ENCODE data around the gene NUDT22.

The NUDT22 gene

DNA sequence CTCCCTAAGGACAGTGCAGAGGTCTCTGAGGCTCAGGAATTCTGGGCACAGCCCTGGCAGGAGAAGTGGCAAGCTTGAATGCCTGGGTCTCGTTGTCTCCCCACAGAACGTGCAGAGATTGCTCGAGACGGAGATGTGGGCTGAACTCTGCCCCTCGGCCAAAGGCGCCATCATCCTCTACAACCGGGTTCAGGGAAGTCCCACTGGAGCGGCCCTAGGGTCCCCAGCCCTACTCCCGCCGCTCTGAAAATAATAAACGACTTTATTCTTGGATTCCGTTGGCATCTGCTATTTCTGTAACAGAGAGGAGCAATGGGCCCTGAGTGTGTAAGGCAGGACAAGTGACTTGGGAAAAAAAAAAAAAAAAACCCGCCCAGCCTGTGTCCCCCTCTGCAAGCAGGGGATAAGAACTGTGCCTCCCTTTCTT lies 3.7 kb downstream of the NUDT22 start:
- no peak for DNase-seq

DNA sequence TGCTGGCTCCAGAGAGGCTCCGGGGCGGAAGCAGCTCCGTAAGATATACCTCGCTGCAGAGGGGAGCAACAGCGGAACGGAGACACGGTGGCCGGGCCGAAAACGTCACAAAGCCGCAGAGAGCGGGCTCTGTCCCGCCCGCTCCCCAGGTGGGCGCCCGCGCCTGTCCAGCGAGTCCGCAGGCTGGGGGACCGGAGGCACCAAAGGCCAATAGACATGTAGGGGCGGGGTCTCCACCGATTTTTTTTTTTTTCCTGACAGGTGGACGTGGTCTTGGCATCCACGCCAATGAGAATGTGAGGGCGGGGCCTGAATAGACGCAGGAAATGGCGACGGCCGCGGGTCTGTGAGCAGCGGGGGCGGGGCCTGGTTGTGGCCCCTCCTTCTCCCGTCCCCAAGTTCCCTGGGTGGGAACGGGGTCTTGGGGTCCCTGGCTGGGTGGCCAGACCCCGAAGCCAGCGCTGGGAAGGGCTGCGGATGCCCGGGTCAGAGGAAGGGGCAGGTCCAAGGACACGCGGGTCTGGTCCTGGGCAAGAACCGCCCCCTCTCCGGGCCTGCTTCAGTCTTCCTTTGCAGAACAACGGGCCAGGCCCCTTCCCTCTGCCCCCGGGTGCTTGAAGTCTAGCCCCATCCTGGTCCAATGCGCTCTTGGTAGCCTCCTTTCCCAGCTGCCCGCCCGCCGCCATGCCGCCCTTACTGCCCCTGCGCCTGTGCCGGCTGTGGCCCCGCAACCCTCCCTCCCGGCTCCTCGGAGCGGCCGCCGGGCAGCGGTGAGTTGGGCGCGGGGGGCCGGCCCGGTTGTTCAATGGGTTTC lies 4.3 kb downstream of the NUDT22 start, which contains the start of gene DNAJC4:
Gene DNAJC4 (plus strand): TSS at position 378 of the 814 bp plus-strand sequence. CDS start 307 bp downstream, at position 685.
- DNase-seq: peak; percentile 78 to 87 (median 82)

DNA sequence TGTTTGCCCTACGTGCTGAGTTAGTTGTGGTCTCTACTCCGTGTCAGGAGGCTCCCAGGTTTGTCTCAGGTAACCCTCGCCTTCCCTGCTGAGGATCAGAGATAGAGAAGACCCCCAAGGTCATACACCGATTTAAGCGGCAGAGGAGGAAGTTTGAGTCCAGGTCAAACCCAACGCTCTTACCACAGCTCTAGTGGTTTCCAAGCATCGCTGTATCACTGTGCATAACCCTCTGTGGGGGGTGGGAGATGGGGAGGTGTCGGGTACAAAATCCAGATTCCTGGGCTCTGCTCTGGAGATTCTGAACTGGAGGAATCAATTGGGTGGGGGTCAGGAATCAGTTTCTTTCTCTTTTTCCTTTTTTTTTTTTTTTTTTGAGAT lies 4.9 kb downstream of the NUDT22 start:
- peak in 1 of 6 experiments; percentile 51 for DNase-seq

DNA sequence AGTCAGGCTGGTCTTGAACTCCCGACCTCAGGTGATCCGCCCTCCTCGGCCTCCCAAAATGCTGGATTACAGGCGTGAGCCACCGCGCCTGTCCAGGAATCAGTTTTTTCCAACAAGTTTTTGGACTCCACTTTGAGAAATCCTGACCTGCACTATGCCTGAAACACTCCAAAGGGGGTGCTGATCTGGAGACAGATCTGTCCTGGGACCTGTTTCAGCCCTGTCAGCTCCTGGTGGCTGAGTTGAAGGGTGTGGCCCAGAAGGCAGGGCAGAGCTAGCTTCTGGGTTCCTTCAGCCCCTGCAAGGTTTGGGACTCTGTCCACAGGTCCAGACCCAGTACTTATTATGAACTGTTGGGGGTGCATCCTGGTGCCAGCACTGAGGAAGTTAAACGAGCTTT lies 5.5 kb downstream of the NUDT22 start:
- DNase-seq: no peak

DNA sequence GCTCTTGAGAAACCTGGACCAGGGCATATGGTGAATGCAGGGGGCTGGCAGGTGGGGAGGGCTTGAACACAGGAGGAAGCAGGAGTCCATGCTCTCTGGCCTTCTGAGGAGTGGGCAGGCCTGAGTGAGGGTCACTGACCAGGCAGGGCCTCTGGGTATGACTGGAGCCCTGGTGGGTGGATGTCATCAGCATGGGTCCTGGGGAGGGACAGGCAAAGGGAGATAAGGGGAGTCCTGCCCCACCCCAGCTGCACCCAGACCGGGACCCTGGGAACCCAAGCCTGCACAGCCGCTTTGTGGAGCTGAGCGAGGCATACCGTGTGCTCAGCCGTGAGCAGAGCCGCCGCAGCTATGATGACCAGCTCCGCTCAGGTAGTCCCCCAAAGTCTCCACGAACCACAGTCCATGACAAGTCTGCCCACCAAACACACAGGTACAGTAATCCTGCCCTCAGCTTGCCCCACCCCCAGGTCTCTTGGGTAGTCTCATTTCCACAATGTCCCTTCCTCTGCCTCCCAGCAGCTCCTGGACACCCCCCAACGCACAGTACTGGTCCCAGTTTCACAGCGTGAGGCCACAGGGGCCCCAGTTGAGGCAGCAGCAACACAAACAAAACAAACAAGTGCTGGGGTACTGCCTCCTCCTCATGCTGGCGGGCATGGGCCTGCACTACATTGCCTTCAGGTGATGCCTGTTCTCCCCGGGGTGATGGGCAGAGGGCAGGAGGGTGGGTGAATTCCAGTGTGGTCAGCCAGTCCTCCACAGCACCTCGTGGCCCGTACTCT lies 6.3 kb downstream of the NUDT22 start:
- no peak for DNase-seq

DNA sequence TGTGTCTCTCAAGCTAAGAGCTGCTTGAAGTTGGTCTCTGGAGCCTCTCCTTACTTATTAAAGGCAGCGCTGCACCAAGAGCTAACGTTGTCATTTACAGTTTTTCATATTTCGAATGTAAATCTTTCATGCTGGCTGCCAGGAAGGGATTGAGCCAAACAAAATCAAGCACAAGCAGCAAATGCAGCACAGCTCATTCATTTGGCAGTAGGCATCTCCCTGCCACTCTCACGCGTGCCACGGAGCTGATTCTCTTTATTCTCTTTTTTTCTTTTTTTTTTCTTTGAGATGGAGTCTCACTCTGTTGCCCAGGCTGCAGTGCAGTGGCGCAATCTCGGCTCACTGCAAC lies 6.9 kb downstream of the NUDT22 start:
- DNase-seq: no peak

DNA sequence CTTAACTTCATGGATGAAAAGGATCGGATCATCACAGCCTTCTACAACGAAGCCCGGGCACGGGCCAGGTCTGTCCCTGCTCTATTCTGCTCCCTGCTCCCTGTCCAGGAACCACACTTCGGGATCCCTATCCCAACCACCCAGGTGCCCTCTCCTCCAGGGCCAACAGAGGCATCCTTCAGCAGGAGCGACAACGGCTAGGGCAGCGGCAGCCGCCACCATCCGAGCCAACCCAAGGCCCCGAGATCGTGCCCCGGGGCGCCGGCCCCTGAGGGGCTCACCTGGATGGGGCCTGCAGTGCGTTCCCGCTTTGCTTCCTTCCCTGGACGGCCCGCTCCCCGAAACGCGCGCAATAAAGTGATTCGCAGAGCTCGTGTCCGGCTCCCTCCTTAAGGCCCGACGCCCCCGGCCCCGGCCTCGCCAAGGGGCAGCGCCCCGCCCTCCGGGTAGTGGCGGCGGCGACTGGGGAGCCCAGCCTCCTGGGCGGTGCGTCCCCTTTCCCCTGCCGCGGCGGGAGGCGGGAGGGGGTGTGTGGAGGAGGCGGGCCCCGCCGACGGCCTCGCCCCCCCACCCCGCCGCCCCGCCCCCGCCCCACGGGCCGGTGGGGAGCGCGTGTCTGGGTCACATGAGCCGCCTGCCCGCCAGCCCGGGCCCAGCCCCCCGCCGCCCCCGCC lies 8.0 kb downstream of the NUDT22 start, which contains the start of gene VEGFB:
Gene VEGFB (plus strand): TSS at position 672 of the 674 bp plus-strand sequence. CDS start 250 bp downstream, outside the sequence.
- DNase-seq: peak; percentile 12 to 73 (median 61)

DNA sequence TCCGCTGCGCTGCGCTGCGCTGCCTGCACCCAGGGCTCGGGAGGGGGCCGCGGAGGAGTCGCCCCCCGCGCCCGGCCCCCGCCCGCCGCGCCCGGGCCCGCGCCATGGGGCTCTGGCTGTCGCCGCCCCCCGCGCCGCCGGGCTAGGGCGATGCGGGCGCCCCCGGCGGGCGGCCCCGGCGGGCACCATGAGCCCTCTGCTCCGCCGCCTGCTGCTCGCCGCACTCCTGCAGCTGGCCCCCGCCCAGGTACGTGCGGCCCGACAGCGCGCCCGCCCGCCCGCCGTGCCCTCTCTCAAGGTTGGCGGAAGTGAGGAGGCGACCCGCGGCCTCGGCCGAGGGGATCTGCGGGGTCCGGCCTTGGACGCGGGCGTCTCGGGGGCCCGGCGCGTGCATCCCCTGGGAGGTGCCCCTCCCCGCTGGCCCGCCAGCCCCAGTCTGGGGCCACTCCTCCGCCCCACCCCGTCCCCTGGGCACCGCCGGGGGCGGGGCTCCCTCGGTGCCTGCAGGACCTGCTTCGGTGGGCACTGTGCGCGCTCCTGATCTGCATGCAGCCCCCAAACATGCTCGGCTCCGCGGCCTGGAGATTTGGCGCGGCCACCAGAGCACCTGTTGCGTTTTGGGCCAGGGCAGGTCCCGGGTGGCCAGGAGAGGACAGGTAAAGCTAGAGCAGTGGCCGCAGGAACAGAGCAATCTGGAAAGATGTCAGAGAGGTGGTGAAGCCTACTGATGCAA lies 8.7 kb downstream of the NUDT22 start:
- peak; percentile 24 to 68 (median 60) for DNase-seq

DNA sequence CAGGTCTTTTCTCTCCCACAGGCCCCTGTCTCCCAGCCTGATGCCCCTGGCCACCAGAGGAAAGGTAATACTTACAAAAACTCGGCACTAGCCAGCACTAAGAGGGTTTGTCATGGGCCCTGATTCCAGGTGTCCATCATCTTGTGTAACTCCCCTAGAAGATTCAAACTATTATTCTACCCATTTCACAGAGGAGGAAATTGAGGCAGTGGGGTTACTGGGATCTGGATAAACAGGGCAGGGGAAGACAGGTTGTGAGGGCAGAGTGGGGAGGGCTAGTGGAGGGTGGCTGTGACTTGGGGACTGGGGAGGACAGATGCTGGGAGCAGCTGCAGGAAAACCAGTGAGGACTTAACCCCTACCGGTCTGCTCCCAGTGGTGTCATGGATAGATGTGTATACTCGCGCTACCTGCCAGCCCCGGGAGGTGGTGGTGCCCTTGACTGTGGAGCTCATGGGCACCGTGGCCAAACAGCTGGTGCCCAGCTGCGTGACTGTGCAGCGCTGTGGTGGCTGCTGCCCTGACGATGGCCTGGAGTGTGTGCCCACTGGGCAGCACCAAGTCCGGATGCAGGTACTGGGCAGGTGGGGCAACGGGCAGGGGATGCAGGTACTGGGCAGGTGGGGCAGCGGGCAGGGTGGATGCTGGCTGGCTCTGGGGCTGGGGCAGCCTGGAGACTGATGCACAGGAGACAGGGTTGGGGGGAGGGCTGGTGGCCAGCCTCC lies 9.5 kb downstream of the NUDT22 start:
- no peak for DNase-seq

DNA sequence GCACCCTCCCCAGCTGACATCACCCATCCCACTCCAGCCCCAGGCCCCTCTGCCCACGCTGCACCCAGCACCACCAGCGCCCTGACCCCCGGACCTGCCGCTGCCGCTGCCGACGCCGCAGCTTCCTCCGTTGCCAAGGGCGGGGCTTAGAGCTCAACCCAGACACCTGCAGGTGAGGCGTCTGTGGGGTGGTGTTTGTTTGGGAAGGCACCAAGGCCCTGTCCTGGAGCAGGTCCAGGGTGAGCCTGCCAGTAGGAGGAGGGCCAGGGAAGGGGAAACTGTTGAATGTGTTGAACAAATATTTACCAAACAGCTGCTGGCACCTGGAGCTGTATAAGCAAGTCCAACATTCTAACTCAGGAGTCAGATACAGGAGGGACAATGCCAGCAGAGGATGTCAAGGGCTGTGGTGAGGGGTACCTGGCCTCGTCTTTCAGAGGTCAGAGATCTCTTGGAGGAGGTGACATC lies 11.4 kb downstream of the NUDT22 start:
- no peak for DNase-seq

DNA sequence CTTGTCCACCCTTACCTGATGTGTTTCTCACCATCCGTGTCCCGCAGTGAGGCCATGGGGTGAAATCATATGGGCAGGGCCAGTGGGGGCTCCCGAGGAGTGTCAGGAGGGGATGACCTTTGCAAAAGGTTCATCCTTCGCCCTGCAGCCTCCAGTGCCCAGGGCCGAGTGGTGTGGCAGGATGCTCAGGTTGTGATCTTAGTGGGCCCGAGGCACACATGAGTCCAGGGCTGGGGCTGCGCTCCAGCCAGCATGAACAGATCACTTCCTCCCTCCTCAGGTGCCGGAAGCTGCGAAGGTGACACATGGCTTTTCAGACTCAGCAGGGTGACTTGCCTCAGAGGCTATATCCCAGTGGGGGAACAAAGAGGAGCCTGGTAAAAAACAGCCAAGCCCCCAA lies 12.0 kb downstream of the NUDT22 start:
- DNase-seq: no peak

DNA sequence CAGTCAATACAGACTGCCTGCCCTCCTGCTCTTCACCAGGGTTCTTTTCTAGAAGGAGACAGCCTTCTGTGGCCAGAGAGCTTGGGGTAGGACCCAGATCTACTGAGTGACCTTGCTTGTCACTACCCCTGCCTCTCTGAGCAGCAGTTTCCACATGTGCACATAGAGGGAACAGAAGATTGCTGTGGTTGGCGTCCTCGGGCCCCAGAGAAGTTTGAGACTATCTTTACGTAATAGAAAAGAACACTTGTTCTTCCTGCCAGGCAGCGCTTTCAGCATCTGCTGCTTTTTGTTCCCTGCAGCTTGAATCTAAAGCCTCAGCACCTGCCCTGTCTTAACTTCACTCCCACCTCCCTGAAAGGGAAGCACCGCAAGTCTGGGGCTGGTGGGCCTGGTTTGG lies 12.9 kb downstream of the NUDT22 start:
- no peak for DNase-seq

DNA sequence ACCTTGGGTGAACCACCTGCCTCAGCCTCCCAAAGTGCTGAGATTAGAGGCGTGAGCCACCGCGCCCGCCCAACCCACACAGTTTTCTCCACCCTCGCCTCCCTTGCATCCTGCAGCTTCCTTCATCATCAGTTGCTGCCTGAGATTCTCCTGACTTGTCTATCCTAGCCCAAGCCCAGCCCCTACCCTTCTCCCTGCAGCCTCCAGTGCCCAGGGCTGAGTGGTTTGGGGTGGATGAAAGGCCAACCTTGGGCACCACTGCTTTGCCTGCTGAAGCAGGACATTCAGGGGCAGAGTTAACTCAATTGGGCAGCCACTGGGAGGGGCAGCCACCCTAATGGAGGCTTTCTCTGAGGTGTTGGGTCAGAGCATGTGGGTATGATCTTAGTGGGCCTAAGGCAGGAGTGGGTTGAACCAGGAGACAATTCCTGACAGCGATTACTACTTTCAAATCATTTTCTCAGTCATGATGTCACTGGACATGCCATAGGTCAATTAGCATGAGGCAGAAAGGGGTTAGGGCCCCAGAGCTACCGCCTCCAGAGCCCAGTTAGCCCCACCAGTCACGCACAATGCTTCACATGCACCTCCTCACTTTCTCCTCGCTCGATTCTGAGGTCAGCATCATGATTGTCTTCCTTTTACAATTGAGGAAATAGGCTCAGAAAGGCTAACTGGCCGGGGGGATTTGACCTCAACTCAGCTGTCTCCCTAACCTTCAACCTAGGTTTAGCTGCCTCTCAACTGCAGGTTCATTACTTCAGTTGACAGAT lies 13.8 kb downstream of the NUDT22 start:
- DNase-seq: no peak

DNA sequence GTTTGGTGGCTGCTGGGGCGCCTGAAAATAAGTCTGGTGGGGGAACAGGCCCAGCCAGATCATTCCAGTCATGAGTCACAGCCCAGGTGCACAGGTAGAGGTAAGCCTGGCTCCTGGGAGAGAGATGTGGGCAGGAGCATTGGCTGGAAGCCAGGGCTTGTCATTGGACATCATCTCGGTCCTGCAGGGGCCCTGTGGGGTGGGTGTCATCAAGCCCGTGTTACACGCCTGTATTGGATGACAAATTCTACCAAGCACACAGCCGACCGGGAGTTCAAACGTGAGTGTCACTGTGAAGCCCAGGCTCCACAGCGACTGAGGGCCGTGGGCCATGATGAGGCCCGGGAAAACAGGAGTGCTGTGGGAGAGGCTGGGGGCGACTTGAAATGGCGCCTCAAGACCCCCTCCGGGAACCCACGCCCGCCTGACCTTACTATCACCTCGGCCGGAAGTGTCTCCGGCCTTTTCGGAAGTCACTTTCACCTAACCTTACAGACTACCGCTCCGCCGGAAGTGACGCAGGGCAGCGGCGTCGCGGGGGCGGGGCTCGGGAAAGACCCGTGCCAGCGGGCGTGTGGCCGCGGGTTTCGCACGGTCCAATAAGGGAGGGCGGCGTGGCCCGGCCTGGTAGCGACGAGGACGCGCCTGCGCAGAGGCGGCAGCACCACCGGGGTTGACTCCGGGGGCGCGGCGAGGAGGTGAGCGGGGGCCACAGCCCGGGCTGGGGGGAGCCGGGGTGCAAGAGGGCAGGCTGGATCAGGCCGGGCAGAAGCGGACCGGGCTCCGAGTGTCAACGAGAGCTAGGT lies 14.6 kb downstream of the NUDT22 start, which contains the start of gene FKBP2:
Gene FKBP2 (plus strand): TSS at position 661 of the 806 bp plus-strand sequence. CDS start 1,293 bp downstream, outside the sequence.
- peak; percentile 97 to 98 (median 97) for DNase-seq

DNA sequence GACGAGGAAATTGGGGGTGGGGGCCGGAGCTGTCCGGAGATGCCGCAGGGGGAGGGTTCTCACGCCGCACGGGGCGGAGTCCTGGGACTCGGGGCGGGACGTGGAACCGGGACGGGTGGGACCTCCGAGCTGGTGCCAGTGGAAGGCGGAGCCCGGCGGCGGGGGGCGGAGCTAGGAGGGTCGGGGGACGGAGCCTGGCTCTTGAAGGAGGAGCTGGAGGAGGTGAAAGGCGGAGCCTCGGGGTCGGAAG lies 15.1 kb downstream of the NUDT22 start:
- DNase-seq: peak; percentile 99 to 100 (median 99)

DNA sequence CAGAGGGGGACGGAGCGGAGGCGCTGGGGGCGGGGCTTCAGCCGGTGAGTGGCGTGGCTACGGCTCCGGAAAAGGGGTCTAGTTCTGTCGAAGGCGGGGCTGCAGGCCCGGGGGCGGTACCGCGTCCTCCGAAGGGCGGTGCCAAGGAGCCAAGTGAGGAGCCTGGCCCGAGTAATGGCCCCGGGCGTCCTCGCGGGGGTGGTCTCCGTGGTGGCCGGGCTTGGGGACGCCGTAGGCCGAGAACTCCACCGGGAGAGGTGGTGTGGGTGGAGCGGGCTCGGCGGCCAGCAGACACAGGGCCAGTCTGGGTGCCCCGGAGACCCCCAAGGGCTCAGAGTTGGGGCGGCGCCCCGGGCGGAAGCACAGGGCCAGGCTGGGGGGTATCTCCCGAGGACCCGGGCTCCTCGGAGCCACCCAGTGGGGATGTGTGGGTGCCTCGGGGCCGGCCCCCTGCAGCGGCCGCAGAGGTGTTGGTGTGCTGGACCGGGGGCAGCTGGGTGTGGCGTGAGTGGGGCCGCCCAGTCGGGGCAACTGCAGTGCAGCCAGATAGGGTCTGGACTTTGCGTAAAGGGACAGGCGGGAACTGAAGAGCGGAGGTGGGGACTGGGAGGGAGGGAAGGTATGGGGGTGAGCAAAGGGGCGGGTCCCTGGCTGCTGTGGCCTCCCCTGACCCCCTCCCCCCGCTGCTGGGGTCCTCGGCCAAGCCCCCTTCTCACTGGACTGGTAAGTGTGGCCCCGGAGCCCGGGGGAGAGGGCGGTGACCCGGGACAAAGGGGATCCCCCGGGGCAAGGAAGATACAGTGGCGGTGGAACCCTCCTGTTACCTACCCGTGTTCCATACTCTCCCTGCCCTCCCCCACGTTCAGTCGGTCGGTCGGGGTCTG lies 15.7 kb downstream of the NUDT22 start:
- peak in 2 of 6 experiments; percentile 12 to 40 for DNase-seq

DNA sequence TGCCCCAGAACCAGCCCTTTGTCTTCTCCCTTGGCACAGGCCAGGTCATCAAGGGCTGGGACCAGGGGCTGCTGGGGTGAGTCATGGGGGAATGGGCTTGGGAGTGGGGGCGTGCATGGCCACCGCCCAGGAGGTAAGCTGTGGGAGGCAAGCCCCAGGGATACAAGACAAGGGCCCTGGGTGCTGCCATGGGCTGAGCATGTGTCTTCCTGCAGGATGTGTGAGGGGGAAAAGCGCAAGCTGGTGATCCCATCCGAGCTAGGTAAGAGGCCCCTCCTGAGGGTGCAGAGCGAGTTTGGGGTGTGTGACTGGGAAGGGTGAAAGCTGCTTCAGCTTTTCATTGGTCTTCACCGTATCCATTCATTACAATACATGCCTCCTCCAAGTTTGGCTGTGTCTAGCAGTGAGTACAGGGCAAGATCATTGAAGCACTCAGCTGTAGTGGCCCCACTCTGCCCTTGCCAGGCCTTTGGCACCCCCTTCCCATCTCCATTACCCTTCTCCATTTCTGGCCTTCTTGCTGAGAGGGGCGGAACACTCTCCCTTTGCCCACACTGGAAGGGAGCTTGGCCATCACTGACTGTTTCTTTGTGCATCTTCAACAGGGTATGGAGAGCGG lies 17.3 kb downstream of the NUDT22 start:
- no peak for DNase-seq

DNA sequence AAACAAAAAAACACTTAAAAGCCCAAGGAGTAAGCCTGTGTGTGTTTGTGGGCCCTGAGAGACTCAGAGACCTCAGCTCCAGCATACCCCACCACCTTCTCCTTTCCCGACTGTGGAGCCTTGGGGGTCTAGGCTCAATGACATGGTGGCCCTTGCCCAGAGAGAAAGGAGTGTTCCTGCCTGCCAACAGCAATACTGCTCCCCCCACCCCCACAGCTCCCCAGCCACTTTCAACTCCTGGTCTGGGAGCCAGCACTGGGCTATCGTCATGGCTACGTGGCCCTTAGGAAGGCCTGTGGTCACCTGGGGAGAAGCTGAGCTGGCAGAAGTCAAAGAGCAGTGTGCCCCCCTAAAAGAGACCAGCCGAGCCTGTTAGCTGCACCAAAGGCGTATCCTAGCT lies 18.0 kb downstream of the NUDT22 start:
- no peak for DNase-seq

DNA sequence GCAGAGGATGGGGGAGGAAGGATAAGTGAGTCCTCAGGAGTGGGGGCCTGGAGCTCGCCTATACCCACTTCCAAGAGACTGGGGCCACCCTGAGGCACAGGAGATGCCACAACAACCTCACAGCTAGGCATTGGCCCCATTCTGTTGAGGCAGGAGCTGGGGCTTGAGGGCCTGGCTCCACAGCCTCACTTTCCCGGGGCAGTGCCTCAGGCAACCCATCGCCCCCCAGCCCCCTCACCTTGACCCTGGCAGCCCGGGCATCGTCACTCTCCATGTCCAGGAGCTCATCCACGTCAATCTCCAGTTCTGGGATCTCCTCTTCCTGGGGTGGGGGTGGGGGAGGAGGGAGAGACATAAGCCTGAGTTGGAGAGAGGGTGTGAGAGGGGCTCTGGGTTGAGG lies 18.9 kb downstream of the NUDT22 start:
- DNase-seq: no peak

Data from stimulated activated naive CD4-positive, alpha-beta T cell (primary cell).